HG03135 (cell line): ENCODE data around the gene ZMIZ2.
"Not testable (repeated sequence)": the region's sequence is repeated elsewhere in the genome, so short reads cannot be mapped to it uniquely, and the experiment has no call there.

Experiments
- ATAC-seq: cut with Tn5 transposase; IDR thresholded peaks from one replicate; pipeline ENCODE4 v1.9.1; 2021; ENCODE audit warnings: mild to moderate bottlenecking, moderate library complexity; ENCODE audit not compliant: unreplicated experiment

ZMIZ2 gene

DNA sequence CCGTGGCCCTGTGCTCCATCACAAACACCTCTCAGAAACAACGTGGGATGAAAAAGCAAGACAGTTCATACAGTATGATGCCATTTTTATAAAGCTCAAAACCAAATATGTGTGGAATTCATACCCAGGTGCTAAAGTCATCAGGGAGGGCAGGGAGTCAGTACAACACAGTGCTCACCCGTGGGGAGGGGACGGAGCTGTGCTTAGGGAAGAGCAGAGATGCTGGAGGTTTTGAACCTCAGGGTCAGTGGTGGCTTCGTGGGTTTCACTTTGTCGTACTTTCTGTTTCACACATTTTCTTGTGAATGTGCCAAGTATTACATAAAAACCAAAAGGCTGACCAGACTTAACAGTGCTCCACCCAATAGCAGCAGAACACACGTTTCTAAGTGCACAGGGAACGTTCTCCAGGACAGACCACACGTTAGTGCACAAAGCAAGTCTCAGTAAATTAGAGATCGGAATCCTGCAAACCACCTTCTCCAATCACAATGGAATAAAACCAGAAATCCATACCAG is 21.2 kb downstream of the ZMIZ2 start:
- ATAC-seq = peak; percentile 57

DNA sequence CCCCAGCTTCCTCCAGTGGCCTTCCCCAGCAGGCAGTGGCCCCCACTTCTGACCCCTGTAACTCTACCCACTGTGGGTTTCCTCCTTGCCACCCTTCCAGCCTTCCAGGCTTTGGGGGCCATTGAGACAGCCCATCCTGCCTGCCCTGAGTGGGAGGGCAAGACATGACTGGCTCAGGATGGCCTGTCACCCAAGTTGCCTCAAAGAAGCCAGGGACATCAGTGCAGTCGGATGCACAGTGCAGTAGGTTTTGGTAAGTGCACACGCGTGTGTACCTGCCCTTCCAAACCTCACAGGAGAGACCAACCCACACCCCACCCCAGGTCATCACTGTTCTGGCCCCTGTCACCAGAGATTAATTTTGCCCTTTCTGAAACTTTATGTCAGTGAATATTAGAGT is 22.7 kb downstream of the ZMIZ2 start:
- no peak for ATAC-seq

DNA sequence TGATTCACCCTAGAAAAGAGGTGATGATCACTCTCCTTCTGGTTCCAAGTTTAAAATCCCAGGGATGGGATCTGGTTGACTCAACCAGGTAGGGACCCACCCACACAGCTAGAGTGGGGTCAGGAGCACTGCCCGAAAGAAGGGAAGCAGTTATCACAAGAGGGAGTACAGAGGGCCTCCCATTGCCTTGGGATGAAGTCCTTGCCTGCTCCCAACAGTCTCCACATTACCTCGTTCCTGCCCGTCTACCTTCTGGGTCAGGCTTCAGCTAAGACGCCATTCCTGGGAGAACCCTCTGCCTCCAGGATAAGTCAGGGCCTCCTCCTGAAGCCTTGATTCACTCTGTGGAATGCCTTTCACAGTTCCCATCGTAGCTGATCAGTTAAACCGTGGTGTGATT is 23.8 kb downstream of the ZMIZ2 start:
- no peak for ATAC-seq

DNA sequence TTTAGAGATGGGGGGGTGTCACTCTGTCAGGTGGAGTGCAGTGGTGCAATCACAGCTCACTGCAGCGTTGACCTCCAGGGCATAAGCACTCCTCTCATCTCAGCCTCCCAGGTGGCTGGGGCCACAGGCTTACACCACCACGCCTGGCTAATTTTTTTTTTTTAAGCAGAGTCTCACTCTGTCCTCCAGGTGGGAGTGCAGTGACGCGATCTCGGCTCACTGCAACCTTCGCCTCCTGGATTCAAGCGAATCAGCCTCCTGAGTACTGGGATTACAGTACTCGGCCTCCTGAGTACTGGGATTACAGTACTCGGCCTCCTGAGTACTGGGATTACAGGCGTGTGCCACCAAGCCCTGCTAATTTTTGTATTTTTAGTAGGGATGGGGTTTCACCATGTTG is 24.2 kb downstream of the ZMIZ2 start:
- ATAC-seq = no peak

DNA sequence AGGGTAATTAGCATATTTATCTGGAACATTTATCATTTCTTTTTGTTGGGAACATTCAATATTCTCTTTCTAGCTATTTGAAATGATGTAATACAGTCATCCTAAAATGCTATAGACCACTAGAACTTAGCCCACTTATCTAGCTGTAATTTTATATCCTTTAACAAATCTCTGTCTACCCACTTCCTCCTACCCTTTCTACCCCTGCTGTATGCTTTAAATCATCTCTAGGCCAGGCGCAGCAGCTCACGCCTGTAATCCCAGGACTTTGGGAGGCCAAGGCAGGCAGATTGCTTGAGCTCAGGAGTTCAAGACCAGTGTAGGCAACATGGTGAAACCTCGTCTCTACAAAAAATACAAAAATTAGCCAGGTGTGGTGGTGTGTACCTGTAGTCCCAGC is 25.8 kb downstream of the ZMIZ2 start:
- not testable (repeated sequence) for ATAC-seq

DNA sequence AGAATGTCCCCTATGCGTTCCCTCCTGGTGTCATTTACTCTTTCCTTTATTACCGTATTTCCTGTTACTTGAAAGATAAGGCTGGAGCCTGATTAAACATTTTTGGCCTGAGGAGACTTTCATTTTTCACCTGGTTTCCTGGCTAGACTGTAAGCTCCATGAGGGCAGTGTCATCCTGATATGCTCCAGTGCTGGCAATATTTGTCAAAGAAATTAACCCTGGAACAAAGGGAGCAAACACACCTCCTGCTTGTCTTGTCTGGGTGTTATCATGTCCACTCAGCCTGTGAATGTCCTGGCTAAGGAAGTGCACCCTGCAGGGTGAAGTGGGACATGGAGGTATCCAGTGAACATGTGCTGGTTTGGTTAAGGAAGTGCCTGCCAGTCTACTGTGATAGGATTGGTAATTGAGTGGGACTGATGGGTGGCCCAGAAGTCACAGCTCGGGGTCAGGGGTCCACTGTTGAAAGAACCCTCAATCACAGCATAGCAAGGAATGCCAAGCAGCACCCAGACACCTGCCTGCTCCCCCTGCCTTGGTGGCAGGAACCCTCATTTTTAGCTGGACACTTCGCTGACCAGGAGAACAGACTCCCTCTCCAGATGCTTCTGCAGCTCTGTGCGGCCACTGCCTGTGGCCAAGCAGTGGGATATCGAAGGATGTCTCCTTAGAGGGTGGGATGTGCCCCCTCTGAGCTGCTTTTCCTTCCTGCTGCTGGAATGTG is 26.9 kb downstream of the ZMIZ2 start:
- ATAC-seq = no peak

DNA sequence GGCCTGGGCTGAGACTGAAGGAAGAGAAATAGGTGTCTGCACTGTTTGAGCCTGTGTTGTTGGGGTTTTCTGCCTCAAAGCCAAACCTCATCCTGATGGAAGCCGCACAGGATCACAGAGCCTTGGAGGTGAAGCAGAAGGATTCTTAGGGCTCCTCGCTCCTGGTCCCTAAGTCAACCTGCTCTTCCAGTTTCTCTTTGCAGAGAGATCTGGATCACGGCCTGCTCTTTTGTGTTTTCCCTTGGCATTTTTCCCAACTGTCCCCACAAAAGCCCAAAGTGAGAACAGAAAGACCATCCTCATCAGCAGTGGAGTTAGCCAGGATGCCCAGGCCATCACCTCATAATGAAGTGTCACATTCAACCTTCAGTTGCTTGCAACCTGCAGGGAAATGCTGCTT is 27.6 kb downstream of the ZMIZ2 start:
- no peak for ATAC-seq

DNA sequence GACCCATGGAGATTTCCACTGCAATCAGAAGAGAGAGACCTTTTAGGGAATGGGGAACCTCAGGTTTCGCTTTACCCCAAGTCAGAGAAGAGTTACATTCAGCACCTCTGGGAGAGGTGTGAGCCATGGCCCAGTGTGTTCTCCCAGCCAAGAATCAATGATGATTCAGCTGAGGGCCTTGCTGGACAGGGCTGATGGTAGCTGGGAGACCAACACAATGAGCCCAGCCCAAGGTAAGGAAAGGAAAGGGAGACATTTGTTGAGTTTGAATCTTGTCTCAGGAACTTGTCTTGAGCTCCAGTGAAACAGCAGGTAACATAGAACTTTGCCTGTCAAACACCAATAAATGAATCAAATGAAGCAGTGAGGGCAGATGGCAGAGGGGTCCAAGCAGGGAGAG is 33.8 kb downstream of the ZMIZ2 start:
- no peak for ATAC-seq

DNA sequence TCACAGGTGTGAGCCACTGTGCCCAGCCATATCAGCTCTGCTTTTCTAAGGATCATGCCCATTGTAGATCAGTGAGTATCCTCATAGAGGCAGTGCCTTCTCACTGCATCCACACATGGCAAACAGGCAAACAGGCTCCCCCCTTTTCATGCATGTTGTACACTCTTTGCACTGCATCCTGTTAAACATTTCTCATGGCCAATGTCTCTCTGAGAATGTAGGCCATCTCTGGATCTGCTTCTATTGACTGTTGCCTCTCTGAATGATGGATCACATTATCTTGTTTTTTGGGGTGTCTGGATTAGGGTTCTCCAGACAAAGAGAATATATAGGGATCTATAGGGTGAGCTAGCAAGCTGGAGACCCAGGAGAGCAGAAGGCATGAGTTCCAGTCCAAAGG is 34.8 kb downstream of the ZMIZ2 start:
- ATAC-seq = no peak

DNA sequence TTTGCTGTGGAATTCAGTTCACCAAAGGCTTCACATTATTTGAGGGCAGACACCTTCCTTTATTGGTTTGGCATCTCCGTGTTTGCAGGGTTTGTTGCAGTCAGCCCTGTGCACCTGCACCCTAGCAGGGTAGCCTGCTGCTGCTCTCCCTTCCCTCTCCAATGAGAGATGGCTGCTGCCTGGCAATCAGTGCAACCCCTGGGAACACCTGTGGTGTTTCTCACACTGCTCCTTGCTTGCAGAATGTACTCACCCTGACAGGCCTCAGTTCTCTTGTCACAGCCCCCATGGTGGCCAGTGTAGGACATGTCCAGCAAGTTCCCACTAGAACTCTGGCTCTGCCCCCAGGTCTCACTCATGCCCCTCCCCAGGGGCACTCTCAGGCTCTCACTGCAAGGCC is 35.7 kb downstream of the ZMIZ2 start:
- ATAC-seq = no peak

DNA sequence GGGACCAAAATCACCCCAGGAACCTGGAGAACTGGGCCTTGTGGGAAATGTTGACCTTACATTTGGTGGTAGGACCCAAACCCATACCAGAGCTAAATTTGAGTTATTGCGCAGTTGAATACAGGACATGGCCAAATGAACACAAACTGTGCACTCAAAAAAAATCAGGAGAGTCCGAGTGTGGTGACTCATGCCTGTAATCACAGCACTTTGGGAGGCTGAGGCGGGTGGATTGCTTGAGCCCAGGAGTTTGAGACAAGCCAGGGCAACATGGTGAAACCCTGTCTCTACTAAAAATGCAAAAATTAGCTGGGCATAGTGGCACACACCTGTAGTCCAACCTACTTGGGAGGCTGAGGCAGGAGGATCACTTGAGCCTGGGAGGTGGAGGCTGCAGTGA is 36.6 kb downstream of the ZMIZ2 start:
- ATAC-seq = not testable (repeated sequence)

DNA sequence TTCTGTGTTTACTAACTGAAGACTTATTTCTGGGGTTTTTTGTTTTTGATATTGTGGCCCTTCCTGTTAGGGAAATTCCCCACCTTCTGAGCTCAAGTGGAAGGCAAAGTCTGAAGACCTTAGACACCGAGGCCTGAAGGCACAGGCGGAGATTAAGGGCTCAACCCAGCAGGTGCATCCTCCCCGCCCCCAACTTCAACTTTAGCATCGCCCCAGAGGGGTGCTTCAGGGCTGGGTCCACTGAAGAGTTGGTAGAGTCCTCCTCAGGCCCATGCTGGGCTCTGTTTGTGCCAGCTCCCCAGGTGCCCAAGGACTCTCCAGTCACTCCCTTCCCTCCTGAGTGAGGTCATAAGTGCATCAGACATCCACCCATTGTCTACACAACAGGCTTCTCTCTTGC is 38.4 kb downstream of the ZMIZ2 start:
- no peak for ATAC-seq

DNA sequence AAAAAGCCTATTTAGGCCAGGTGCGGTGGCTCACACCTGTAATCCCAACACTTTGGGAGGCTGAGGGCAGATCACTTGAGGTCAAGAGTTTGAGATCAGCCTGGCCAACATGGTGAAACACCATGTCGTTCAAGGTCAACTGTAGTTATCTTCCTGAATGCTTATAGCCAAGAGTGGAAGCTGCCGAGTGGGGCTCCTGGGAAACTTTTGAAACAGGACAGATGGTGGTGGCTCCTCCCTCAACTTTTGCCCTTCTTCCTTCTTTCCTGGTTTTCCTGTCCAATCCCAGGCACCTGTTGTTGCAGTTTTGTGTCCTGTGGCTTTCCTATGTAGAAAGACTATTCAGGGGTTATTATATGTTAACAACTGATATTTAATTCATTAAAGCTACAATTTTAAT is 39.1 kb downstream of the ZMIZ2 start:
- no peak for ATAC-seq

DNA sequence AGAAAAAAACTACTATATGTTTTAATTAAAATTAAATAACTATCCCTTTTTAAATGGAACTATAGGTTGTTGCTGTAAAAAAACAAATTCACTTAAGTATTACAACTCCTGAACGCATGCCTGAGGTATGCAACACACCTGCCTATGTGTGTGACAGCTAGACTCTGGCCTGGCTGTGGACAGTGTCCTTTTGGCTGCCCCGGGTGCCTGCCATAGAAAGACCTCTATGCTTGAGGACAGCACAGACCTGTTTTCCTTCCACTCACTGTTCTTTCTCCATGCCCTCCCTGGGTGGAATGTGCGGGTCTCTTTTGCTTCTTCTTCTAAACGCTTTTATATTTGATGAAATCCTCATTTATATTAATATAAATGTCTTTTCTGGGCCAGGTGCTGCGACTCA is 41.3 kb downstream of the ZMIZ2 start:
- no peak for ATAC-seq

DNA sequence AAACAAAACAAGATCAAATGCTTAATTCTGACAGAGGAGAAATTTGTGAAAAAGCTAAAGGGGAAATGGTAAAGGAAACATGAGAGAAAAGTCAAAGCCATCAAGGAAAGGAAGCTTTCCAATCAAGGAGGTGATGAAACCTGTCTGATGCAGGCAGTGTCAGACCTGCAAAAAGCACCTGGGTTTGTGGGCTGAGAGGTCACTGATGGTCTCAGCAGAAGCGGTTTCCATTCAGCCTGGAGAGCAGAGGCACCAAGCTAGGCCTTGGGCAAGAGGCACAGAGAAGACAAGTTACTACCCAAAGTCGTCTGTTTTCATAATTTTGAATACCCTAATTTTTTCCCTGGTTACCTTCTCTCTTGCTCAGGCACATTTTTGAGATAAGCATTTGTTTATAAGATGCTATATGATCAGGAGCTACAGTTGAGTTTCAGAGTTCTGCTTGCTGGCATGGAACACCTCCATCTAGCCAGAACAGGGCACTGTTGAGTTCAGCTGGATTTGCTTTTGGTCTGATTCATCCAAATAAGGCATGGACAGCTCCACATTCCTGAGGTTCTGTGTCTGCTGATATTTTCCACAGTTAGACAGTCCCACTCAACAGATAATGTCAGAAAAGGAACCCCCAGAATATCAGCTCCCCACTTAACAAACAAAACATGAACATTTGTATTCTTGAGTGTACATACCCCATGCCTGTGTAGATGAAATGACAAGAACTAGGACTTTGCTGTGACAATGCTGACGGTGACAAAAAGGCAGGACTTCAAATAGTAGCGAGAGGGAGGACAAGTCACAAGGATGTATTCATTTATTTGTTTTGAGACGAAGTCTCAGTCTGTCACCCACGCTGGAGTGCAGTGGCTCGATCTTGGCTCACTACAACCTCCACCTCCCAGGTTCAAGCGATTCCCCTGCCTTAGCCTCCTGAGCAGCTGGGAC is 42.9 kb downstream of the ZMIZ2 start:
- no peak for ATAC-seq

DNA sequence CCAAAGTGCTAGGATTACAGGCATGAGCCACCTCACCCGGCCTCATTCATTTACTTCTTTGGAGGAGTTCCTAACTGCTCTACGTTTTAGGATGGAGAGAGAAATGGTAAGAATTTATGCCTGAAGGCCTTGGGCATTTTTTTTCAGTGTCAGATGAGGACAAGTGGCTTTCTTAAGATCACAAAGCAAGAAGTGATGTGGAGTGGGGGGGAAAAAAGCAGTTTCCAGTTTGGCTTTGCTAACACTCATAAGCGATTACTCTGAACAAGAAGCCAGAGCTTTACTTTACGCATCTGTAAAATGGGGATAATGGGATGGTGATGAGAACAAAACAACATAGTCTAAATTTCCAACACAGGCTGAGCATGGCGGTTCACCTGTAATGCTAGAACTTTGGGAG is 45.3 kb downstream of the ZMIZ2 start:
- no peak for ATAC-seq

DNA sequence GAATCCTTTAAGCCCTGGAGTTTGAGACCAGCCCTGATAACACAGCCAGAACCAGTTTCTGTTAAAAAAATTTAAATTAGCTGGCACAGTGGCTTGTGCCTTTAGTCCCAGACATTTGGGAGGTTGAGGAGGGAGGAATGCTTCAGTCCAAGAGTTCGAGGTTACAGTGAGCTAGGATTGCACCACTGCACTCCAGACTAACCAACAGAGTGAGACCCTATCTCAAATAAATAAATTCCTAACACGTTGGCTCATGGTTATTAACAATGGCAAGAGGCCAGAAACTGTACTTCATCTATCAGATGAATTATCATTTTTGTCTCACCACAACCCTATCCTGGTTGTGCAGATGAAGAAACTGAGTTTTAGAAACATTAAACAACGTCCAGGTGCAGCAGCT is 45.7 kb downstream of the ZMIZ2 start:
- ATAC-seq = no peak

DNA sequence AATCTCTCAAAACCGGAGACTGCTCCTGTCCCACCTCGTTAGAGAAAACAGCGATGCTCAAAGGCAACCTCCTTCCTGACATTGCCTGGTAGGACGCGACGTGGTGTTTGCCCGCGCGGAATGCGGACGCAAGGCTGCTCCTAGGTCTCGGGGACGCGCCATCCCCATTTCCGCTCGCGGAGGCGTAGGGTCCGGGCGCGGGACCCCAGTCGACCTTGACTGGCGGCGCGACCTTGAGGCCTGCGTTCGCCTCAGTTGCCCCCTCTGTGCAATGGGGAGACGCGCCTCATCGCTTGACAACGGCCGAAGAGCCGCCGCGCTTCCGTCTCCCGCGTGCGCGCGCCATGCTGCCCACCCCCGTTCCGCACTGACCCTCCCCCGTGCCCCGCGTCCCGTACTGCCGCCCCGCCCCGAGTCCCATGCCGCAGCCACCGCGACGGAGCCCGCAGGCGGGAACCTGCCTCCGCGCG is 47.4 kb downstream of the ZMIZ2 start:
- no peak for ATAC-seq

DNA sequence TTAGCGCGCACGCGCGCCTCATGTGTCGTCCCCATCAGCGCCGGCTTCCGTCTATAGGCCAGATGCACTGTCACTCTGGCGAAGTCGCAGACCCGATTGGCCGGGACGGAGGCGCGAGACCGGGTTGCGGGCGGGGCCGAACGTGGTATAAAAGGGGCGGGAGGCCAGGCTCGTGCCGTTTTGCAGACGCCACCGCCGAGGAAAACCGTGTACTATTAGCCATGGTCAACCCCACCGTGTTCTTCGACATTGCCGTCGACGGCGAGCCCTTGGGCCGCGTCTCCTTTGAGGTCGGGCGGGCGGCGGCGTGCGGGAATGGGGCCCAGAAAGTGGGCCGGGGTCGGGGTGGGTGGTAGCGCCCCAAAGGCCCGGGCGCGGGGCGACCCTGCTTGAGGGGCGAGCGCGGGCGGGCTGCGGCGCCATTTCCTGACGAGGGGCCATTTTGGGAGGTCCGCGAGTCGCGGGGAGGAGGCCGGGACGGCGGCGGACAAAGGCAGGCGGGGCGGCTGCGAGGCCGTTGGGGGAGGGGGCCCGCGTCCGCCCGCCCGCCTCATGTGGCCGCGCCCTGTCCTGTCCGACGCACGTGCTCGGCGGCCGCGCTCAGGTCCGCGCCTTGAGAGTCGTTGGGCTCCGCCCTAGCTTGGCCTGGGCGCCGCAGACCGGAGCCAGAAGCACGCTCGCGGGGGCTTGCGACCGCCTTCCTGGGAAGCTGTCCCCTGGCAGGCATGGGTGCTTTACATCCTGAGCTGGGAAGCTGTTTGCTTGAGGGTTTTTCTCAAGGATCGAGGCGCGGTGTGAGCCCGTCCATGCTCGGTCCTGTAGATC is 48.1 kb downstream of the ZMIZ2 start, which contains the start of gene PPIA:
Gene PPIA (plus strand): TSS at position 178 of the 825 bp plus-strand sequence. CDS start 44 bp downstream, at position 222.
- ATAC-seq = peak; percentile 88

DNA sequence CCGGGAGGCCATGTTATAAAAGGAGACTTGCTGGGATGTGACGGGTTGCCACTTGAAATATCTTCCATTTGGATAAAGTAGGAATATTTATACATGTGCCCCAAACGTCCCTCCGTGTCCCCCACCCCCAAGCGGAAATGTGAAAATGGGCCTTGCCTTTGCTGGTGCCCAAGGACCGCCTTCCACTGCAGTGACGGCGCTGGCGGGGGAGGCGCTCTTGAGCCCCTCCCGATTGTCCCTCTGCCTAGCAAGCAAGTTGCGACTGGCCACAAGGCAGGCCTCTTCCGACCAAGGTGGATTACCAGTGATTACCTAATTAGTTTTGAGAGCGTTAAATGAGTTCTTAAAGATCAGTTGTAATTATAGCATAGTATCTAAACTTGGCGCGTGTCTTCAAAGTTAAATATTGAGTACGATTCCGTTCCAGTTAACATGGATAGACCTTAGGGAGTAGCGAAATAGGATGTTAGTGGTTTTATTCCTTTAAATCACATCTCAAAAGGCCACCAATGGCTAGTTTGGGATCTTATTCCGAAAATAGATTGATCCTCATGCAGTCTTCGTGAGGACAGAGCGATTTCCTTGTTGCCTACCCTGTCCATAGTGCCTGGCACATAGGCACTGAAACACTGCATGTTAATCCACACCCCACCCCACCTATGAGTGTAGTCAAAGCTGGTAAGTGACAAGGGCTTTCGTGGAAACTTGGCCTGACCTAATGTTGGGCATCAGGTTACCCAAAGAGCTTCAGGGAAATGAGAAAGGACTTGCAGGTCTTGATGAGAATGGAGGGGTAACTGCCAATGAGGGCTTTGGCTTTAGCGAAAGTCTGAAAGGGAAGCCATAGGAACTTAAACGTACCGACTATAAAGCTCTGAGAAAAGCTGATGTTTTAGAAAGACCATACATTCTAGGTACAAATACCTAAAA is 48.9 kb downstream of the ZMIZ2 start:
- ATAC-seq = peak; percentile 47
